ENCODE data around the gene ITGB7. TPM values are rescaled to one million over a fixed set of nuclear protein-coding genes. Genes with fewer than 3 reads are reported as not detected.

The ITGB7 gene
- total RNA-seq, 6 experiments from 2014 or later: 2.9 to 8.0 (median 3.9) TPM

DNA sequence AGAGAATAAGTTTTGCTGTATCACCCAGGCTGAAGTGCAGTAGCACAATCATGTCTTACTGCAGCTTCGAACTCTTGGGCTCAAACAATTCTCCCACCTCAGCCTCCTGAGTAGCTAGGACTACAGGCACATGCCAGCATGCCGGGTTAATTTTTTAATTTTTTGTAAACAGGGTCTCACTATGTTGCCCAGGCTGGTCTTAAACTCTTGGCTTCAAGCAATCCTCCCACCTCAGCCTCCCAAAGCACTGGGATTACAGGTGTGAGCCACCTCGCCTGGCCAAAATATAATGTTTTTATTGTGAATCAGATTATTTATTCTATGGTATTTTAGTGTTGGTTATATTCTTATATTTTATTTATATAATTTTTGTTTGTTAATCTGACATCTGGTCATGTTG, 30.3 kb downstream of the ITGB7 start:
- Histone ChIP-seq H3K27me3 (no peaks in the 10 kb centered on the region), H3K36me3 (no peaks in the 10 kb centered on the region), H3K27ac (peak overlapping the region in 1 of 3 donors; percentile 73), H3K9me3 (no peaks in the 10 kb centered on the region), H3K4me3 (no peak overlapping the region), H3K4me1 (peaks cover 0 to 69% (median 29%) of the 10 kb centered on the region in 4 donors)
- 87% methylated on average over 3 of the region's 3 CpGs for WGBS (ENCODE audit: insufficient coverage, low coverage, low lambda C conversion rate, missing lambda C conversion rate)
- DNase-seq (no peak), ATAC-seq (no peak)
- TF ChIP-seq POLR2A (IDR thresholded peaks at IDR 0.05) (no peak), CTCF (IDR thresholded peaks at IDR 0.05) (no peak)
- intact Hi-C loops (cut with DNase I): no loop called here

DNA sequence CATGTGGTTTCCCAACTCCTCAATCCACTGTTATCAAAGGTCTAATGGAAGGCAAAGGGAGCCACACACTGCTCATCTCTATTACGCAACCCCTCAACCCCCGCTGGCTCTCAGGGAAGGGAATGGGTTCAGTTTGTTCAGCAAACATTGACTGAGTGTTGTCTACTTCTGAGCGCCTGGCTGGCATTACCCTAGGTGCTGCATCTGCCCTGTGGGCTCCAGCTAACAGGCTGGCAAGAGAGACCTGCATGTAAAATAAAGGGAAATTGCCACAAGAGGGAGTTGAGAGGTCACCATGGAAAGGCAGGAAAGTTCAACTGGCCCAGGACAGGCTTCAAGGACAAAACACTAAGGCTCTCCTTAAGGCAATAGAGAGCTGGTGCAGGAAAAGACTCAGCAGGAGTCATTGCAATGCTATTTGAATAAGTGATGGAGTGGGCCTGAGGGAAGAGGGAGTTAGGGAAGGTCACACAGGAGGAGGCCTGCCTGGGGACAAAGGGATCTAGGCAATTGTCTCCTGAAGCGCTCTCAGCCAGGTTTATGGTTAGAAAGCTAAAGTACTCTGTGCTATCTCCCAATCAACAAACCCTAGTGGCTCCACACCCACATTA, 32.1 kb downstream of the ITGB7 start:
- ATAC-seq: peak; percentile 80 to 92 (median 84)
- Histone ChIP-seq H3K27ac (peak overlapping the region; percentile 8 to 73 (median 56)), H3K36me3 (no peaks in the 10 kb centered on the region), H3K4me3 (no peak overlapping the region), H3K9me3 (no peaks in the 10 kb centered on the region), H3K27me3 (no peaks in the 10 kb centered on the region), H3K4me1 (peaks cover 0 to 81% (median 35%) of the 10 kb centered on the region in 4 donors)
- intact Hi-C loops (cut with DNase I): no loop called here
- DNase-seq: peak; percentile 85 to 95 (median 93)
- no peak for TF ChIP-seq POLR2A (IDR thresholded peaks at IDR 0.05)
- peak; percentile 33 to 51 (median 43) for TF ChIP-seq CTCF (IDR thresholded peaks at IDR 0.05)
- 9% methylated on average over 4 of the region's 4 CpGs for WGBS (ENCODE audit: insufficient coverage, low coverage, low lambda C conversion rate, missing lambda C conversion rate)

DNA sequence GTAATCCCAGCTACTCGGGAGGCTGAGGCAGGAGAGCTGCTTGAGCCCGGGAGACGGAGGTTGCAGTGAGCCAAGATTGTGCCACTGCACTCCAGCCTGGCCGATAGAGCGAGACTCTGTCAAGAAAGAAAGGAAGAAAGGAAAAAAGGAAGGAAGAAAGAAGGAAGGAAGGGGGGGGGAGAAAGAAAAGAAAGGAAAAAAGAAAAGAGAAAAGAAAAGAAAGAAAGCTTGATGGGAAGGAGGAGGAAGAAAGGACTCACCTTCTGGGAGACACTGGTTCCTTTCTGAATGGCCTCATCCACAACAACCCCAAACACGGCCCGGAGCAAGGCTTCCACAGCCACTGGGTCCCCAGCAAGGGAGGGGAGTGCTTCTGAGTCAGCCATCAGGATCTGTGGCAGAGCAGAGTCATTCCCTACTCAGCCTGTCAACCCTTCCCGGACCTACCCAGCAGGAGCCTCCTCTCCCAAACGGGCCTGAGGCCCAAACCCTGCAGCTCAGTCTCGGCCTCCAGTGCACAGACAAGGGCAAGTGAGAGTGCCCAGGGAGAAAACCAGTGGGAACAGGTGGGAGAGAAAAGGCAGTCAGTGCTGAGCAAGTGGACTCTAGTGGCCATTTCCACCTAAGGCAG, 33.9 kb downstream of the ITGB7 start:
- Histone ChIP-seq H3K4me3 (no peak overlapping the region), H3K4me1 (peaks cover 0 to 86% (median 30%) of the 10 kb centered on the region in 4 donors), H3K27ac (no peak overlapping the region), H3K36me3 (no peaks in the 10 kb centered on the region), H3K9me3 (no peaks in the 10 kb centered on the region), H3K27me3 (no peaks in the 10 kb centered on the region)
- DNase-seq: peak in 1 of 3 donors; percentile 29
- intact Hi-C loops (cut with DNase I): no loop called here
- no peak for ATAC-seq
- WGBS (ENCODE audit: insufficient coverage, low coverage, low lambda C conversion rate, missing lambda C conversion rate): 78% methylated on average over 4 of the region's 10 CpGs
- TF ChIP-seq CTCF (IDR thresholded peaks at IDR 0.05) (no peak), POLR2A (IDR thresholded peaks at IDR 0.05) (no peak)

DNA sequence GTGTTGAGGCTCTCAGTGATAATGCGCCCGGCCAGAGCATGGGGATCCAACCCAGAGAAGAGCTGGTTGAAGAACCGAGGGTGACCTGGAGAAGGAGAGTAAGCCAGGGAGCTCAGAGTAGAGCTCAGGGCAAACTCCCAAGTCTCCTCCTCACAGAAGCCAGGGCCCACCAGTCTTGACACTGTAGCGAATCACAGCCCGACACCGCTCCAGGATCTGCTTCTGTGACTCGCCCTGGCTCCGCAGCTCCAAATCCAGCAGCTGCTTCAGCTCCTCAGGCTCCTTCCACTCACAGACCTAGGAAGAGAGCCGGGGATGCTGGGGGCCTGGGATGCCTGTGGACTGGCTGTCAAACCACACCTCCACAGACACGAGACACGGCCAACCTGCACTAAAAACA, 34.7 kb downstream of the ITGB7 start:
- Histone ChIP-seq H3K4me1 (peaks cover 0 to 79% (median 27%) of the 10 kb centered on the region in 4 donors), H3K27me3 (no peaks in the 10 kb centered on the region), H3K36me3 (no peaks in the 10 kb centered on the region), H3K27ac (no peak overlapping the region), H3K9me3 (no peaks in the 10 kb centered on the region), H3K4me3 (no peak overlapping the region)
- 72% methylated on average over 7 of the region's 11 CpGs for WGBS (ENCODE audit: insufficient coverage, low coverage, low lambda C conversion rate, missing lambda C conversion rate)
- intact Hi-C loops (cut with DNase I): no loop called here
- peak in 1 of 3 donors; percentile 31 for DNase-seq
- TF ChIP-seq CTCF (IDR thresholded peaks at IDR 0.05): no peak
- TF ChIP-seq POLR2A (IDR thresholded peaks at IDR 0.05): no peak
- no peak for ATAC-seq

Data from right lobe of liver (tissue), 6 donors.